ENCODE measurements around the gene NOS2.
"Not testable (repeated sequence)": the region's sequence is repeated elsewhere in the genome, so short reads cannot be mapped to it uniquely, and the experiment has no call there.

NOS2 gene

GRCh38 chr17:27800522-27800921 is at the start of gene NOS2:
Gene NOS2, minus strand, starts transcription at chr17:27800529. Its CDS starts 1,720 bp downstream, at chr17:27798809.
- no peak within 1 kb of the TSS for H3K27ac ChIP-seq (ENCODE audit: low read depth, low read length)
- no peak within 1 kb of the TSS for H3K9ac ChIP-seq (ENCODE audit: low read length)

GRCh38 chr17:27849474-27850185 is 49.3 kb upstream of the NOS2 start:
- H3K27ac ChIP-seq (ENCODE audit: low read depth, low read length) = no peak overlapping the region
- H3K27me3 ChIP-seq (ENCODE audit: control insufficient read depth, insufficient read depth, low read length) = no peaks in the 10 kb centered on the region
- no peak overlapping the region for H3K4me3 ChIP-seq (ENCODE audit: low read length)
- H3K9ac ChIP-seq (ENCODE audit: low read length) = no peak overlapping the region
- H3K4me1 ChIP-seq (ENCODE audit: control insufficient read depth, insufficient read depth, low read length) = no peaks in the 10 kb centered on the region
- no peaks in the 10 kb centered on the region for H3K36me3 ChIP-seq (ENCODE audit: control insufficient read depth, insufficient read depth, low read length)

More at GRCh38 chr17:27800522-27800921, at the start of gene NOS2:
- Histone ChIP-seq H3K36me3 (ENCODE audit: control insufficient read depth, insufficient read depth, low read length) (no peaks in the 10 kb centered on the region), H3K27me3 (ENCODE audit: control insufficient read depth, insufficient read depth, low read length) (peaks cover 6% of the 10 kb centered on the region), H3K4me3 (ENCODE audit: low read length) (no peak within 1 kb of the TSS), H3K4me1 (ENCODE audit: control insufficient read depth, insufficient read depth, low read length) (no peaks in the 10 kb centered on the region)

- no peak overlapping the region for H3K9ac ChIP-seq (ENCODE audit: low read length)
- no peak overlapping the region for H3K27ac ChIP-seq (ENCODE audit: low read depth, low read length)
- H3K36me3 ChIP-seq (ENCODE audit: control insufficient read depth, insufficient read depth, low read length) = no peaks in the 10 kb centered on the region
- no peaks in the 10 kb centered on the region for H3K4me1 ChIP-seq (ENCODE audit: control insufficient read depth, insufficient read depth, low read length)
- H3K4me3 ChIP-seq (ENCODE audit: low read length) = no peak overlapping the region
- no peaks in the 10 kb centered on the region for H3K27me3 ChIP-seq (ENCODE audit: control insufficient read depth, insufficient read depth, low read length)
Observed at GRCh38 chr17:27848931-27849330, 48.6 kb upstream of the NOS2 start.

DNA sequence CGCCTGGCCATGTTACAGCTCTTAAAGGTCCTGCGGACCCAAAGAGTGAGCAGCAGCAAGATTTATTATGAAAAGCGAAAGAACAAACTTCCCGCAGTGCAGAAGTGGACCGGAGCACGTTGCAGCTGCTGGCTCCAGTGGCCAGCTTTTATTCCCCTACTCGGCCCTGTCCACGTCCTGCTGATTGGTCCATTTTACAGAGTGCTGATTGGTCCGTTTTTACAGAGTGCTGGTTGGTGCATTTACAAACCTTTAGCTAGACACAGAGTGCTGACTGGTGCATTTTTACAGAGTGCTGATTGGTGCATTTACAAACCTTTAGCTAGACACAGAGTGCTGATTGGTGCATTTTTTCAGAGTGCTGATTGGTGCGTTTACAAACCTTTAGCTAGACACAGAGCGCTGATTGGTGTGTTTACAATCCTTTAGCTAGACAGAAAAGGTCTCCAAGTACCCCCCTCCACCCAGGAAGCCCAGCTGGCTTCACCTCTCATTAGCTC is 46.5 kb upstream of the NOS2 start:
- not testable (repeated sequence) for H3K36me3 ChIP-seq (ENCODE audit: control insufficient read depth, insufficient read depth, low read length); H3K27me3 ChIP-seq (ENCODE audit: control insufficient read depth, insufficient read depth, low read length); H3K9ac ChIP-seq (ENCODE audit: low read length); H3K27ac ChIP-seq (ENCODE audit: low read depth, low read length); H3K4me3 ChIP-seq (ENCODE audit: low read length); H3K4me1 ChIP-seq (ENCODE audit: control insufficient read depth, insufficient read depth, low read length)

DNA sequence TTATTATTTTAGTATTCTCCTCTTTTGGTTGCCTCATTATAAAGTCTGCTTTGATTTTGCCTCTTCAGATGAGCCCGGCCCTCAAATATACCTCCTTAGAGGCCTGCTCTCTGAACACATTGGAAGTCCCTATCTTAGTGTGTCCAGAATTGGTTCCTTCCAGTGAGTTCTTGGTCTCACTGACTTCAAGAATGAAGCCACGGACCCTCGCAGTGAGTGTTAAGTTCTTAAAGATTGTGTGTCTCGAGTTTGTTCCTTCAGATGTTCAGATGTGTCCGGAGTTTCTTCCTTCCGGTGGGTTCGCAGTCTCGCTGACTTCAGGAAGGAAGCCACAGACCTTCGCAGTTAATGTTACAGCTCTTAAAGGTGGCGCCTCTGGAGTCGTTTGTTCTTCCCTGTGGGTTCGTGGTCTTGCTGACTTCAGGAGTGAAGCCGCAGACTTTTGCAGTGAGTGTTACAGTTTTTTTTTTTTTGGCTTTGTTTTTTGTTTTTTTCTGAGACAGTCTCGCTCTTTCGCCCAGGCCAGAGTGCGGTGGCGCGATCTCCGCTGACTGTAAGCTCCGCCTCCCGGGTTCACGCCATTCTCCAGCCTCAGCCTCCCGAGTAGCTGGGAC is 45.8 kb upstream of the NOS2 start:
- Histone ChIP-seq H3K27ac (ENCODE audit: low read depth, low read length) (no peak overlapping the region), H3K27me3 (ENCODE audit: control insufficient read depth, insufficient read depth, low read length) (no peaks in the 10 kb centered on the region), H3K4me3 (ENCODE audit: low read length) (no peak overlapping the region), H3K36me3 (ENCODE audit: control insufficient read depth, insufficient read depth, low read length) (no peaks in the 10 kb centered on the region), H3K9ac (ENCODE audit: low read length) (no peak overlapping the region), H3K4me1 (ENCODE audit: control insufficient read depth, insufficient read depth, low read length) (no peaks in the 10 kb centered on the region)

DNA sequence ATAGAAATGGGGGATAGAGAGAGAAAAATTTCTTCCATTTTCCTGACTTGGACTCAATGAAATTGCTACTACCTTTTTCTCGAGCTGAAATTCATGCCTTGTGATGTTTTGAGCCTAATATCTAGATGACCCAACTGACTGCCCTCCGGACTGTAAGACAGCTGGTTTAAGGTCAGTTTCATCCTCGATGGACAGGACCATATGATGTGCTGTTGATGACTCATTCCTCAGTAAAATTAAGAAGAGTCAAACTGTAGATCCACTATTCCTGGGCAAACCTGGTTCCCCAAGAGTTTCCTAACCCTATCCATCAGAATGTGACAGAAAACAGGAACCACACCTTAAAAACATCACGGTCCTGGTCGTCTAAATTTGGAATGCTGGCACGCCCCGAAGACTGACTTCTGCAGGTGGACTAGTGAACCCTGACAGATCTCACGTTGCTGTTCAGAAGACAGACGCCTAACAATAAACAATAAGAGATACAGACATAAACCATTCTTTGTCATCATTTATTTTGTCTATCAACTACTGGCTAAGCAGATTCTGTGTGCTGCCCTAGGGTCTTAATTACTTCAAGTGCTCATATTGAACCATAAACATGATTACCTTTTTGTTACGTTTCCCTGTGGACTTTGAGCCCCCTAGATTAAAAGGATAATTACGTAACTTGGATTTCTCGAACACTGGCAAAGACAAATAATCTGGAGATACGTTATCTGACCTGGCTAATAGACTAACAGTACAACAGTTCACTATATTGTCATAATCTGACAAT is 45.1 kb upstream of the NOS2 start:
- Histone ChIP-seq H3K9ac (ENCODE audit: low read length) (no peak overlapping the region), H3K4me1 (ENCODE audit: control insufficient read depth, insufficient read depth, low read length) (no peaks in the 10 kb centered on the region), H3K27ac (ENCODE audit: low read depth, low read length) (no peak overlapping the region), H3K27me3 (ENCODE audit: control insufficient read depth, insufficient read depth, low read length) (no peaks in the 10 kb centered on the region), H3K36me3 (ENCODE audit: control insufficient read depth, insufficient read depth, low read length) (no peaks in the 10 kb centered on the region), H3K4me3 (ENCODE audit: low read length) (no peak overlapping the region)

- no peak overlapping the region for H3K9ac ChIP-seq (ENCODE audit: low read length)
- no peaks in the 10 kb centered on the region for H3K27me3 ChIP-seq (ENCODE audit: control insufficient read depth, insufficient read depth, low read length)
- no peak overlapping the region for H3K27ac ChIP-seq (ENCODE audit: low read depth, low read length)
- no peak overlapping the region for H3K4me3 ChIP-seq (ENCODE audit: low read length)
- H3K36me3 ChIP-seq (ENCODE audit: control insufficient read depth, insufficient read depth, low read length) = no peaks in the 10 kb centered on the region
- no peaks in the 10 kb centered on the region for H3K4me1 ChIP-seq (ENCODE audit: control insufficient read depth, insufficient read depth, low read length)
Observed at GRCh38 chr17:27840688-27841087, 40.4 kb upstream of the NOS2 start.

- not testable (repeated sequence) for H3K36me3 ChIP-seq (ENCODE audit: control insufficient read depth, insufficient read depth, low read length); H3K27me3 ChIP-seq (ENCODE audit: control insufficient read depth, insufficient read depth, low read length); H3K27ac ChIP-seq (ENCODE audit: low read depth, low read length); H3K4me1 ChIP-seq (ENCODE audit: control insufficient read depth, insufficient read depth, low read length); H3K4me3 ChIP-seq (ENCODE audit: low read length); H3K9ac ChIP-seq (ENCODE audit: low read length)
Observed at GRCh38 chr17:27840406-27840678, 40.0 kb upstream of the NOS2 start.

DNA sequence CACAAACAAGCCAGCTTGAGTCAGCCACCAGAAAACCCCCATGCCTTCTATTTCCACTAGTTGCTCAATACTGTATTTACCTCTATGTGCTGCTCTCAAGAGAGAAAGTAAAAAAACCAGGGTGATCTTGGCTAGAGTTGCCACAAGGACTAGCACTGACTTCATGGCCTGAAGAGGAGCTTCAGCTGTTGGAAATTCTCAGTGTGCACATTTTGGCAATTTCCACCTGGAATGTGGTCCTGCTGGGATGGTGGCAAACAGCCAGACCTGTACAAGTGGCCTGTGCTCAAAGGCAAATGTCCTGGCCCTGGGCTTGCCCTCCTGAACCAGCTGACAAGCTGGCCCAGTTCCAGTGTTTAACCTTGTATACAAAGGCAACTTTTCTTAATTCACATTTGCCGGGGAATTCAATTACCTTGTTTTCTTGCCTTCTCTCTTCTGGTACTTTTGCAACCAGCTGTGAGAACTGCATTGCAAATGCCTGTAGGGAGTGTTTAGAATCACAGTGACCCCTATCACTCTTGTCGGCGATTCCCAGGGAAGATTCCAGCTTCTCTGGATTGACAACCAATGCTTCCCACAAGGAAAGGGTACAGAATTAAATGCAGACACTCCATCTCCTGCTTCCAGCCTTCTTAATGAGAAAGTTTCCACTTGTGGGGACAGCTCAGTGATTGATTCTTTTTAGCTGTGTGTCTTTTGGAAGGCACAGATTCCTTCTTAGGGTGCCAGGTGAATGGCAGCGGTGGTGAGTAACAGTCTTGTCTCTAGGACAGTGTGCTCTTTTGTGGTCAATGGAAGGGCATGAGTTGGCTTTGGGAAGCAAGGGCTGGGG is 39.5 kb upstream of the NOS2 start:
- H3K27ac ChIP-seq (ENCODE audit: low read depth, low read length); H3K4me1 ChIP-seq (ENCODE audit: control insufficient read depth, insufficient read depth, low read length); H3K36me3 ChIP-seq (ENCODE audit: control insufficient read depth, insufficient read depth, low read length); H3K4me3 ChIP-seq (ENCODE audit: low read length); H3K9ac ChIP-seq (ENCODE audit: low read length); H3K27me3 ChIP-seq (ENCODE audit: control insufficient read depth, insufficient read depth, low read length): not testable (repeated sequence)

GRCh38 chr17:27838607-27839006 is 38.3 kb upstream of the NOS2 start:
- not testable (repeated sequence) for H3K4me3 ChIP-seq (ENCODE audit: low read length); H3K27ac ChIP-seq (ENCODE audit: low read depth, low read length); H3K36me3 ChIP-seq (ENCODE audit: control insufficient read depth, insufficient read depth, low read length); H3K4me1 ChIP-seq (ENCODE audit: control insufficient read depth, insufficient read depth, low read length); H3K27me3 ChIP-seq (ENCODE audit: control insufficient read depth, insufficient read depth, low read length); H3K9ac ChIP-seq (ENCODE audit: low read length)

GRCh38 chr17:27837769-27838168 is 37.4 kb upstream of the NOS2 start:
- not testable (repeated sequence) for H3K4me1 ChIP-seq (ENCODE audit: control insufficient read depth, insufficient read depth, low read length); H3K27ac ChIP-seq (ENCODE audit: low read depth, low read length); H3K36me3 ChIP-seq (ENCODE audit: control insufficient read depth, insufficient read depth, low read length); H3K27me3 ChIP-seq (ENCODE audit: control insufficient read depth, insufficient read depth, low read length); H3K4me3 ChIP-seq (ENCODE audit: low read length); H3K9ac ChIP-seq (ENCODE audit: low read length)

DNA sequence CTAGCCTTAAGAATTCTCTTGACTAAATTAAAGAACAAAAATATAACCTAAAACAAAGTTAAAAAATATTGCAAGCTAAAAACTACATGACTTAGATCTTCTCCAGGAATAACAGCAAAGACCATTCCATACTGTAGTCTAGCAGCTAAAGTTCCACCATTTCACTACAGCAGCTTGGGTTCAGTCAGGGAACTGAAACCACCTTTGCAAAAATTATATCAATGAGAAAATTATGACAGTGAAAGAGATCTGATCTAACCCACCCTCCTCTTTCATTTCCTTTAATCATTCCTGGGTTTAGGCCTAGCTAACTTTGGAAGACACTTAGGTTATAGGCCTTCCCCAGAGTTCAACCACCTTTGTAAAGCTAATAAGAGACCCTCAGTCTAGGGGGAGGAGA is 36.3 kb upstream of the NOS2 start:
- no peaks in the 10 kb centered on the region for H3K4me1 ChIP-seq (ENCODE audit: control insufficient read depth, insufficient read depth, low read length)
- H3K36me3 ChIP-seq (ENCODE audit: control insufficient read depth, insufficient read depth, low read length) = no peaks in the 10 kb centered on the region
- H3K9ac ChIP-seq (ENCODE audit: low read length) = no peak overlapping the region
- H3K27me3 ChIP-seq (ENCODE audit: control insufficient read depth, insufficient read depth, low read length) = no peaks in the 10 kb centered on the region
- H3K27ac ChIP-seq (ENCODE audit: low read depth, low read length) = no peak overlapping the region
- H3K4me3 ChIP-seq (ENCODE audit: low read length) = no peak overlapping the region
